ENCODE measurements around the gene CRISP1. TPM values are rescaled to one million over a fixed set of nuclear protein-coding genes. Genes with fewer than 3 reads are reported as not detected.

Gene CRISP1
- total RNA-seq, 1 experiment from 2014 or later: not detected

DNA sequence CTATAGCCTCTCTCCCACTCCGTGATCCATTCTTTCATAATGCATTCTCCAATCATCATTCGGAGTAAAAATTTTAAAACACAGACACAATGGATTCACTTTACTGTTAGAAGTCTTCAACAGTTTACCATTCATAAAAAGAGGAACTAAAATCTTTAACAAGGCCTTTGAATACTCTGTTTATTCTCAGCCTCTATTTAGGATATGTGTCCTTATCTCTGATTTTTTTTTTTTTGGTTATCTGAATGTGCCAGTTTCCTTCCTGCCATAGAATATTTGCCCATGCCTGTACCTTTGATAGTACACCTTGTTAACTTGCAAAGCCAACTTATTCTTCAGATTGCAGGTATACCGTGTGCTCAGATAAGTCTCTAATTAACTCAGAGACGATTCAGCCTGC lies 11.1 kb downstream of the CRISP1 start:
- Histone ChIP-seq H2BK120ac (ENCODE audit: low read depth, low read length, poor library complexity, severe bottlenecking) (no peak overlapping the region), H3K9ac (ENCODE audit: extremely low read depth, insufficient read length, low read length) (no peak overlapping the region), H4K91ac (ENCODE audit: insufficient read length, low read depth, low read length) (no peak overlapping the region), H2AFZ (ENCODE audit: low read length) (no peak overlapping the region), H3K27me3 (ENCODE audit: insufficient read depth, low read length) (no peaks in the 10 kb centered on the region), H4K5ac (ENCODE audit: insufficient read length, low read depth, low read length) (no peak overlapping the region), H2AK5ac (ENCODE audit: insufficient read length, low read length) (no peak overlapping the region), H3K9me3 (ENCODE audit: control insufficient read depth, low read depth, low read length) (no peaks in the 10 kb centered on the region), H2BK12ac (ENCODE audit: insufficient read length, low read depth, low read length) (no peak overlapping the region), H3K23ac (ENCODE audit: insufficient read length, low read depth, low read length) (no peak overlapping the region), H3K18ac (ENCODE audit: insufficient read length, low read depth, low read length) (no peak overlapping the region), H3K23me2 (ENCODE audit: insufficient read length, low read depth, low read length, poor library complexity, severe bottlenecking) (no peaks in the 10 kb centered on the region), H4K8ac (replicated peaks; ENCODE audit: insufficient read length, low read depth, low read length) (no peak overlapping the region), H3K4ac (ENCODE audit: low read depth, low read length) (no peak overlapping the region), H3K79me2 (ENCODE audit: insufficient read depth, low read length) (no peaks in the 10 kb centered on the region), H3K27ac (ENCODE audit: insufficient read length, low read depth, low read length) (no peak overlapping the region), H3K56ac (ENCODE audit: insufficient read length, low read depth, low read length) (no peak overlapping the region), H3K4me2 (ENCODE audit: insufficient read depth, insufficient read length, low read length) (no peak overlapping the region), H2BK15ac (ENCODE audit: low read depth, low read length) (no peak overlapping the region), H3K79me1 (ENCODE audit: insufficient read depth, low read depth, low read length, poor library complexity, severe bottlenecking) (no peaks in the 10 kb centered on the region), H2BK5ac (ENCODE audit: insufficient read length, low read length) (no peak overlapping the region), H3K14ac (ENCODE audit: insufficient read depth, low read length) (no peak overlapping the region), H4K20me1 (ENCODE audit: control insufficient read depth, insufficient read depth, insufficient read length) (no peaks in the 10 kb centered on the region), H3K4me1 (ENCODE audit: insufficient read depth, low read length) (no peaks in the 10 kb centered on the region), H3T11ph (ENCODE audit: low read length) (no peak overlapping the region), H2BK20ac (ENCODE audit: low read depth, low read length, poor library complexity, severe bottlenecking) (no peak overlapping the region)
- Mint-ChIP-seq H3K36me3 (ENCODE audit: insufficient read depth in 1 of 3, low read depth in 3 of 3) (no peaks in the 10 kb centered on the region), H3K4me1 (peaks cover 0 to 3% of the 10 kb centered on the region in 2 experiments; a peak in 2 of 4 replicates), H3K27me3 (ENCODE audit: low read depth) (no peaks in the 10 kb centered on the region), H3K9me3 (no peaks in the 10 kb centered on the region), H3K27ac (no peak overlapping the region), H3K4me3 (no peak overlapping the region)
- TF ChIP-seq, protein P1, sequence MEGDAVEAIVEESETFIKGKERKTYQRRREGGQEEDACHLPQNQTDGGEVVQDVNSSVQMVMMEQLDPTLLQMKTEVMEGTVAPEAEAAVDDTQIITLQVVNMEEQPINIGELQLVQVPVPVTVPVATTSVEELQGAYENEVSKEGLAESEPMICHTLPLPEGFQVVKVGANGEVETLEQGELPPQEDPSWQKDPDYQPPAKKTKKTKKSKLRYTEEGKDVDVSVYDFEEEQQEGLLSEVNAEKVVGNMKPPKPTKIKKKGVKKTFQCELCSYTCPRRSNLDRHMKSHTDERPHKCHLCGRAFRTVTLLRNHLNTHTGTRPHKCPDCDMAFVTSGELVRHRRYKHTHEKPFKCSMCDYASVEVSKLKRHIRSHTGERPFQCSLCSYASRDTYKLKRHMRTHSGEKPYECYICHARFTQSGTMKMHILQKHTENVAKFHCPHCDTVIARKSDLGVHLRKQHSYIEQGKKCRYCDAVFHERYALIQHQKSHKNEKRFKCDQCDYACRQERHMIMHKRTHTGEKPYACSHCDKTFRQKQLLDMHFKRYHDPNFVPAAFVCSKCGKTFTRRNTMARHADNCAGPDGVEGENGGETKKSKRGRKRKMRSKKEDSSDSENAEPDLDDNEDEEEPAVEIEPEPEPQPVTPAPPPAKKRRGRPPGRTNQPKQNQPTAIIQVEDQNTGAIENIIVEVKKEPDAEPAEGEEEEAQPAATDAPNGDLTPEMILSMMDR (conservative IDR thresholded peaks at IDR 0.05): no peak
- no peak for DNase-seq
- no CpG with 5 or more reads among the region's 4 CpGs for WGBS (ENCODE audit: extremely low coverage, insufficient read length, low lambda C conversion rate)
